GM18517 (cell line): ENCODE measurements around the gene MAP2K3.
A peak's percentile ranks its signal among the peaks of the same experiment; 100 is the strongest.

Experiments used
- ATAC-seq: cut with Tn5 transposase; IDR thresholded peaks from one replicate; pipeline ENCODE4 v1.9.1; 2021; ENCODE audit warnings: mild to moderate bottlenecking, moderate library complexity; ENCODE audit not compliant: unreplicated experiment

MAP2K3 gene

GRCh38 chr17:21284319-21285163 is at the start of gene MAP2K3:
TSS of gene MAP2K3 (plus strand) at chr17:21284711. CDS start at chr17:21284921, 210 bp downstream.
- peak; percentile 69 for ATAC-seq

- ATAC-seq = no peak
Measured at GRCh38 chr17:21235921-21236320, 48.6 kb upstream of the MAP2K3 start.

- no peak for ATAC-seq
Measured at GRCh38 chr17:21239680-21240368, 44.7 kb upstream of the MAP2K3 start.

GRCh38 chr17:21240369-21241055 is 44.0 kb upstream of the MAP2K3 start:
- ATAC-seq = no peak

GRCh38 chr17:21241564-21241963 is 42.9 kb upstream of the MAP2K3 start:
- ATAC-seq = no peak

GRCh38 chr17:21242026-21242697 is 42.3 kb upstream of the MAP2K3 start:
- ATAC-seq = no peak

GRCh38 chr17:21242780-21243515 is 41.6 kb upstream of the MAP2K3 start:
- ATAC-seq = no peak

GRCh38 chr17:21243516-21244303 is 40.8 kb upstream of the MAP2K3 start:
- ATAC-seq = no peak

GRCh38 chr17:21245639-21246084 is 38.8 kb upstream of the MAP2K3 start:
- no peak for ATAC-seq

- no peak for ATAC-seq
Measured at GRCh38 chr17:21246698-21247097, 37.8 kb upstream of the MAP2K3 start.

GRCh38 chr17:21247552-21248258 is 36.8 kb upstream of the MAP2K3 start:
- ATAC-seq = no peak

- no peak for ATAC-seq
Measured at GRCh38 chr17:21248500-21248899, 36.0 kb upstream of the MAP2K3 start.

GRCh38 chr17:21249086-21249795 is 35.3 kb upstream of the MAP2K3 start:
- no peak for ATAC-seq

- no peak for ATAC-seq
Measured at GRCh38 chr17:21249920-21250703, 34.4 kb upstream of the MAP2K3 start.

GRCh38 chr17:21250854-21251253 is 33.7 kb upstream of the MAP2K3 start:
- no peak for ATAC-seq

- ATAC-seq = no peak
Measured at GRCh38 chr17:21251337-21252010, 33.0 kb upstream of the MAP2K3 start.

GRCh38 chr17:21252289-21252795 is 32.2 kb upstream of the MAP2K3 start:
- ATAC-seq = no peak
